Calu3 (cell line): ENCODE results near the gene LHFPL3. TPM values are rescaled to one million over a fixed set of nuclear protein-coding genes. Genes with fewer than 3 reads are reported as not detected.

ENCODE experiments used
- BruUV-seq: library from RNA; stranded (reverse); fragments of 400-500 nt; replicated peaks from 2 replicates; lab custom pipeline; 2021; lab: Mats Ljungman, UMichigan
- CTCF ChIA-PET: fragments of 300-600 bp; sonication (Branson Sonifier 250); formaldehyde crosslinking; loops from one replicate; lab custom pipeline; 2022; ENCODE audit warnings: antibody characterized with exemption; lab: Charles Lee
- DNase-seq: peaks from one replicate; pipeline ENCODE4 v3.0.0; 2022
- H3K27ac Mint-ChIP-seq: one replicate; pipeline ENCODE4 v1.8.0; 2022; ENCODE audit warnings: mixed read lengths; ENCODE audit not compliant: unreplicated experiment
- H3K27me3 Mint-ChIP-seq: one replicate; pipeline ENCODE4 v1.8.0; 2022; ENCODE audit warnings: mixed read lengths; ENCODE audit not compliant: unreplicated experiment
- H3K36me3 Mint-ChIP-seq: one replicate; pipeline ENCODE4 v1.8.0; 2022; ENCODE audit warnings: mild to moderate bottlenecking, moderate library complexity, mixed read lengths; ENCODE audit not compliant: insufficient read depth, unreplicated experiment
- H3K4me1 Mint-ChIP-seq: one replicate; pipeline ENCODE4 v1.8.0; 2022; ENCODE audit warnings: mild to moderate bottlenecking, low read depth, mixed read lengths; ENCODE audit not compliant: unreplicated experiment
- H3K4me3 Mint-ChIP-seq: one replicate; pipeline ENCODE4 v1.8.0; 2022; ENCODE audit warnings: mild to moderate bottlenecking, low read depth, moderate library complexity, mixed read lengths; ENCODE audit not compliant: unreplicated experiment
- H3K9me3 Mint-ChIP-seq: one replicate; pipeline ENCODE4 v1.8.0; 2022; ENCODE audit warnings: low read depth, mixed read lengths; ENCODE audit not compliant: unreplicated experiment
- intact Hi-C: fragments of 100-400 bp; cut with micrococcal nuclease; formaldehyde crosslinking; loops from one replicate; pipeline ENCODE4 v1.10.0; 2022; ENCODE audit not compliant: unreplicated experiment
- total RNA-seq: library from RNA; stranded (reverse); gene quantifications from 2 replicates; pipeline ENCODE4 v1.2.3, GENCODE V29; 2022
- TF ChIP-seq, protein P1 (sequence below): fragments of 200-600 bp; IDR thresholded peaks from one replicate; pipeline ENCODE4 v1.8.0; 2022; ENCODE audit warnings: antibody characterized with exemption; ENCODE audit not compliant: unreplicated experiment

Gene LHFPL3
- total RNA-seq, 1 experiment from 2014 or later = not detected

DNA sequence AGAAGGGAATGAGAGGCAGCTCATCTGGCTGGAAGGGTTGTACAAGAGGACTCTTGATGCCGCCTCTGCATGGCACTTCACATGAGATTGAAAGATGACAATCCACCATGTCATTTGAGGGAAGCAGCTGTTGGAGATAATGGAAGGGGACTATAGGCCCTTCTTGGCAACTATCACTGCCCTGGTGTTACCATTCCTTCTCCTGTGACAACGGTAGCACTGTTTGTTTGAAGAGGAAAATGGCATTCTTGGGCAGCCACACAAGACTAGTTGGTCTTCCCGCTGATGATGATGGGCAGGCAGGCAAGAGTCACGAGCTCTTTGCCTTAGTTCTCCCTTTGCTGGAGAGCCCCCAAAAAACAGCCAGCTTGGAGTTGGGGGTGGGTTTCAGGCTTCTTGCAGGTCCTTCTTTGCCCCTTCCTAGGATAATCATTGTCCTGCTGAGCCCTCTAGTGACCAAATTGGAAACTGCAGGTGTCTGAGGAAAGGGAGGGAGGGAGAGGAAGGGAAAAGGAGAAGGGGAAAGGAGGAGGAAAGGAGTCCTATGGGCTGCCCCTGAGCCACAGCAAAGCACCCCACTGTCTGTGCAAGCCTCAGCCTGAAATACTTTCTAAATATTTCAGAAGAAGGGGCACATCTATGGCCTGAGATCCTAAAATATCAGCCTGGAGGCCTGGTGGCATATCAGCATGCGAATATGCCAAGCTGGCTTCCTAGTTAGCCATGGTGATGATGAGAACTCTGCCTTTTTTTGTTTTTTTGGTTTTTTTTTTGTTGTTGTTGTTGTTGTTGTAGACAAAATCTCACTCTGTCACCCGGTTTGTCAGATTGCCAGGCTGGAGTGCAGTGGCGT, 520.0 kb downstream of the LHFPL3 start:
- no peaks in the 10 kb centered on the region for H3K4me1 Mint-ChIP-seq
- H3K4me3 Mint-ChIP-seq = no peak overlapping the region
- DNase-seq = peak; percentile 51
- CTCF ChIA-PET = interaction anchor here (1.2 kb wide), 1 partner anchor 617 kb away, joined by 4 read pairs; no protein-coding TSS in a partner anchor
- peaks cover 31% of the 10 kb centered on the region for H3K27me3 Mint-ChIP-seq
- TF ChIP-seq, protein P1, sequence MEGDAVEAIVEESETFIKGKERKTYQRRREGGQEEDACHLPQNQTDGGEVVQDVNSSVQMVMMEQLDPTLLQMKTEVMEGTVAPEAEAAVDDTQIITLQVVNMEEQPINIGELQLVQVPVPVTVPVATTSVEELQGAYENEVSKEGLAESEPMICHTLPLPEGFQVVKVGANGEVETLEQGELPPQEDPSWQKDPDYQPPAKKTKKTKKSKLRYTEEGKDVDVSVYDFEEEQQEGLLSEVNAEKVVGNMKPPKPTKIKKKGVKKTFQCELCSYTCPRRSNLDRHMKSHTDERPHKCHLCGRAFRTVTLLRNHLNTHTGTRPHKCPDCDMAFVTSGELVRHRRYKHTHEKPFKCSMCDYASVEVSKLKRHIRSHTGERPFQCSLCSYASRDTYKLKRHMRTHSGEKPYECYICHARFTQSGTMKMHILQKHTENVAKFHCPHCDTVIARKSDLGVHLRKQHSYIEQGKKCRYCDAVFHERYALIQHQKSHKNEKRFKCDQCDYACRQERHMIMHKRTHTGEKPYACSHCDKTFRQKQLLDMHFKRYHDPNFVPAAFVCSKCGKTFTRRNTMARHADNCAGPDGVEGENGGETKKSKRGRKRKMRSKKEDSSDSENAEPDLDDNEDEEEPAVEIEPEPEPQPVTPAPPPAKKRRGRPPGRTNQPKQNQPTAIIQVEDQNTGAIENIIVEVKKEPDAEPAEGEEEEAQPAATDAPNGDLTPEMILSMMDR = peak; percentile 85
- H3K9me3 Mint-ChIP-seq = no peaks in the 10 kb centered on the region
- no TSS peak for BruUV-seq
- no peak overlapping the region for H3K27ac Mint-ChIP-seq
- no peaks in the 10 kb centered on the region for H3K36me3 Mint-ChIP-seq
- intact Hi-C loops = loop anchor here (1.0 to 2.0 kb wide), 3 partner anchors 80 to 618 kb away; no protein-coding TSS in a partner anchor

DNA sequence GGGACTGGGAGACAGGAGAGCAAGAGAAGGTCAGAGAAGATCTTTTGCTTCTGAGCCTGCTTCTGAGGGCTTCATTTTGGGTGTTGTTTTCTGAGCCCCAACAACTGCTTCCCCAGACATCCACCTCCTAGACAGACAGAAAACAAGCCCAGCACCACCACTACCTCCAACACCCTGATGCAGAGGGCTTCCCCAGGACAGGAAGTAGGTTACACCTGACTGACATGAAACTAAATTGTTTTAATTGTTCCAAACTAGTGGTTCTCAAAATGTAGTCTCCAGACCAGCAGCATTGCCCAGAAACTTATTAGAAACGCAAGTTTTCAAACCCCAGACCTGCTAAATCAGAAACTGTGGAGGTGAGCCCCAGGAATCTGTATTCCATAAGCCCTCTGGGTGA, 522.0 kb downstream of the LHFPL3 start:
- Mint-ChIP-seq H3K9me3 (no peaks in the 10 kb centered on the region), H3K27ac (no peak overlapping the region), H3K4me1 (no peaks in the 10 kb centered on the region), H3K36me3 (no peaks in the 10 kb centered on the region), H3K27me3 (peaks cover 34% of the 10 kb centered on the region), H3K4me3 (no peak overlapping the region)
- intact Hi-C loops = no loop called here
- CTCF ChIA-PET = no interaction called here
- DNase-seq = no peak
- TF ChIP-seq, protein P1 = no peak
- no TSS peak for BruUV-seq

DNA sequence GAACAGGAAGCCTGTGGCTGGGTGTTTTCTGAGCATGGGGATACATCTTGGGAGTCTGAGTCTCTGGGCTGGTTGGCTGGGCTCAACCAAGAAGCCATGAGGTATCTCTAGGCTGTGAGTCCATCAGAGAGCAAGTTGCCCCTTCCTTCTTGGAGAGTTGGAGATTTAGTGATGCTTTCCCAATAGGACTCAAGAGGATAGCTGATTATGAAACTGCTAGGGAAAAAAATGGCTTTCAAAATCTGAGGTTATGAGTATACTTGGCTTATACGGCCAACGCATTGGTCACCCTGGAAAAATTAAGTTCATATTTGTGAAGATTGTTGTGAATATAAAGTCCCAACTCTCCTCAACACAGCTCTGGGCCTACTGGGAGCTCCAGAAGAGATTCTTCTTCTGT, 522.9 kb downstream of the LHFPL3 start:
- H3K36me3 Mint-ChIP-seq = no peaks in the 10 kb centered on the region
- TF ChIP-seq, protein P1 = no peak
- H3K4me1 Mint-ChIP-seq = no peaks in the 10 kb centered on the region
- H3K27me3 Mint-ChIP-seq = peaks cover 34% of the 10 kb centered on the region
- intact Hi-C loops = no loop called here
- no peaks in the 10 kb centered on the region for H3K9me3 Mint-ChIP-seq
- no peak overlapping the region for H3K4me3 Mint-ChIP-seq
- no peak for DNase-seq
- BruUV-seq = no TSS peak
- no peak overlapping the region for H3K27ac Mint-ChIP-seq
- CTCF ChIA-PET = no interaction called here

DNA sequence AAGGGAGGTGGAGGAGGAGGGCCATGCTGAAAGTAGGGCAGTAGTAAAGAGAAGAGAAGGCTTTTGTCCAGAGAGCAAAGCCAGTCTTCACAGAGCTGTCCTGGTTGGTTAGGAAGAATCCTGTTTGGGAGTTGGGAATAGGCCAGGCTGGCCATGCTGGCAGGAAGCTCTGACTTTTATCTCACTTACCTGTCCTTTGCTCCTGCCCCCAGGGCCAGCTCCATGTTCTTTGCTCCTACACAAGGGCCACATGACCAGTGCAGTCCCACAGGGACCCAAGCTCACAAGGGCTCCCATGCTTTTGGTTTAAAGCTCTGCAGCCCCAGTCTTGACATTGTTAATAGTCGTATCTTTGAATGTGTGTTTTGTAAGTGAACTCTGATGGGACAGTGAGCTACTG, 524.0 kb downstream of the LHFPL3 start:
- intact Hi-C loops = no loop called here
- peaks cover 34% of the 10 kb centered on the region for H3K27me3 Mint-ChIP-seq
- no peaks in the 10 kb centered on the region for H3K9me3 Mint-ChIP-seq
- no peaks in the 10 kb centered on the region for H3K36me3 Mint-ChIP-seq
- BruUV-seq = no TSS peak
- TF ChIP-seq, protein P1 = no peak
- no peak for DNase-seq
- H3K4me3 Mint-ChIP-seq = no peak overlapping the region
- H3K27ac Mint-ChIP-seq = no peak overlapping the region
- CTCF ChIA-PET = no interaction called here
- no peaks in the 10 kb centered on the region for H3K4me1 Mint-ChIP-seq
